HepG2 (cell line): Measurements from ENCODE around the gene RBM23. TPM values are rescaled to one million over a fixed set of nuclear protein-coding genes. Genes with fewer than 3 reads are reported as not detected.

Source experiments
- ATAC-seq: fragments of 200-7000 bp; cut with Tn5 transposase; 3 replicates; pipeline ENCODE4 v1.9.1; 2020; ENCODE audit warnings: mild to moderate bottlenecking, moderate library complexity
- BruUV-seq: library from RNA; stranded (reverse); fragments of 400-500 nt; replicated peaks from 2 replicates; lab custom pipeline; 2021; lab: Mats Ljungman, UMichigan
- CTCF ChIA-PET: fragments of 300-600 bp; formaldehyde crosslinking; extraction: SDS; loops from one replicate; lab custom pipeline; 2021; ENCODE audit warnings: low total read pairs, inconsistent platforms, low intra/inter-chr PET ratio; lab: Yijun Ruan, JAX
- POLR2A ChIA-PET: fragments of 350-600 bp; sonication (Branson Sonifier 250); formaldehyde crosslinking; loops from one replicate; lab custom pipeline; 2020; ENCODE audit warnings: antibody characterized with exemption, inconsistent platforms; lab: Yijun Ruan, JAX
- DNase-seq: peaks from one replicate; pipeline ENCODE4 v3.0.0-alpha.2; 2015; ENCODE audit warnings: low spot score
- FAIRE-seq: peaks from 3 replicates; lab custom pipeline; 2011; peaks lifted over from hg19 to GRCh38; lab: Jason Lieb, UNC
- H2AFZ ChIP-seq: one replicate; pipeline ENCODE4 v1.6.1; 2011; ENCODE audit warnings: low read length, inconsistent platforms
- H3K27ac ChIP-seq: fragments of 300-600 bp; 3 replicates; pipeline ENCODE4 v1.8.0; 2011; ENCODE audit warnings: mixed run types, mild to moderate bottlenecking, mixed read lengths, low read length, inconsistent platforms; ENCODE audit not compliant: insufficient read depth; ENCODE audit errors: extremely low read length
- H3K27me3 ChIP-seq, 2 experiments: fragments of 200-600 bp in 1 of 2; 2 replicates in 1 of 2; 3 replicates in 1 of 2; pipeline versions ENCODE4 v1.6.0 to v1.8.0; 2011; ENCODE audit warnings: low read length in 2 of 2, mild to moderate bottlenecking in 2 of 2, moderate library complexity in 2 of 2, inconsistent platforms in 1 of 2; ENCODE audit not compliant: insufficient read depth in 2 of 2, control insufficient read depth in 1 of 2
- H3K36me3 ChIP-seq, 2 experiments: fragments of 200-600 bp in 1 of 2; replicated peaks in 1 of 2; 2 replicates in 1 of 2; 3 replicates in 1 of 2; pipeline versions ENCODE4 v1.5.1 to v1.8.0; 2011; ENCODE audit warnings: low read length in 2 of 2, inconsistent platforms in 1 of 2; ENCODE audit not compliant: insufficient read depth in 2 of 2, control insufficient read depth in 1 of 2
- H3K4me1 ChIP-seq: 2 replicates; pipeline ENCODE4 v1.5.1; 2012; ENCODE audit warnings: low read length, inconsistent platforms; ENCODE audit not compliant: insufficient read depth
- H3K4me2 ChIP-seq: 2 replicates; pipeline ENCODE4 v1.6.0; 2011; ENCODE audit warnings: low read depth, low read length, inconsistent platforms
- H3K4me3 ChIP-seq, 3 experiments: fragments of 200-600 bp in 1 of 3; sonication (generic), shearing (Covaris generic) in 1 of 3; replicated peaks in 1 of 3; 2 replicates each; pipeline ENCODE4 v1.5.1; 2011 to 2016; ENCODE audit warnings: low read length in 3 of 3, inconsistent platforms in 2 of 3, low read depth in 2 of 3, mild to moderate bottlenecking in 2 of 3, control low read depth in 1 of 3, mixed read lengths in 1 of 3; ENCODE audit not compliant: insufficient read depth in 1 of 3
- H3K79me2 ChIP-seq: one replicate; pipeline ENCODE4 v1.6.1; 2011; ENCODE audit warnings: low read length, inconsistent platforms; ENCODE audit not compliant: insufficient read depth
- H3K9ac ChIP-seq: 2 replicates; pipeline ENCODE4 v1.6.0; 2011; ENCODE audit warnings: mild to moderate bottlenecking, low read depth, low read length, inconsistent platforms; ENCODE audit not compliant: insufficient read depth
- H3K9me3 ChIP-seq: 2 replicates; pipeline ENCODE4 v1.5.1; 2012; ENCODE audit warnings: mild to moderate bottlenecking, low read length
- H4K20me1 ChIP-seq: 2 replicates; pipeline ENCODE4 v1.6.0; 2011; ENCODE audit warnings: inconsistent platforms, mild to moderate bottlenecking, low read length, moderate library complexity; ENCODE audit not compliant: insufficient read depth
- CHCHD3 ChIP-seq: sonication (generic); formaldehyde crosslinking; IDR thresholded peaks from 2 replicates; pipeline ENCODE4 v1.8.0; 2022; ENCODE audit warnings: mild to moderate bottlenecking, missing genetic modification reagents, moderate library complexity
- CHD4 ChIP-seq: fragments of 200-600 bp; sonication (generic); IDR thresholded peaks from 2 replicates; pipeline ENCODE4 v1.7.0; 2017; ENCODE audit warnings: mild to moderate bottlenecking, low read length, borderline replicate concordance
- KDM2A ChIP-seq: sonication (generic); formaldehyde crosslinking; IDR thresholded peaks from 2 replicates; pipeline ENCODE4 v1.4.0; 2020; ENCODE audit warnings: low read depth, missing genetic modification reagents, borderline replicate concordance
- RAD21 ChIP-seq: fragments of 450-650 bp; formaldehyde crosslinking; IDR thresholded peaks from 2 replicates; pipeline ENCODE4 v1.5.0; 2020; ENCODE audit warnings: mild to moderate bottlenecking
- RBAK ChIP-seq: sonication (generic); formaldehyde crosslinking; IDR thresholded peaks from 2 replicates; pipeline ENCODE4 v1.5.1; 2020; ENCODE audit warnings: mild to moderate bottlenecking, missing genetic modification reagents
- SAP130 ChIP-seq: IDR thresholded peaks from 2 replicates; pipeline ENCODE4 v1.6.1; 2016; ENCODE audit warnings: low read depth
- TP53 ChIP-seq: sonication (generic); formaldehyde crosslinking; conservative IDR thresholded peaks from 2 replicates; pipeline ENCODE4 v1.4.0; 2020; ENCODE audit warnings: missing genetic modification reagents
- ZBTB8A ChIP-seq: sonication (generic); formaldehyde crosslinking; IDR thresholded peaks from 2 replicates; pipeline ENCODE4 v1.4.0; 2020; ENCODE audit warnings: mild to moderate bottlenecking, low read depth, missing genetic modification reagents, borderline replicate concordance
- ZNF205 ChIP-seq: IDR thresholded peaks from 2 replicates; pipeline ENCODE4 v1.6.1; 2018; ENCODE audit warnings: missing biosample characterization, missing genetic modification reagents
- ZNF629 ChIP-seq: sonication (generic); formaldehyde crosslinking; conservative IDR thresholded peaks from 2 replicates; pipeline ENCODE4 v1.5.0; 2020; ENCODE audit warnings: missing genetic modification reagents
- WGBS: methylation state at CpG from one replicate; pipeline ENCODE4 v1.1.6; 2017; ENCODE audit warnings: low lambda C conversion rate; 5-methylcytosine and 5-hydroxymethylcytosine counted together
- in situ Hi-C: cut with HindIII; loops from 2 replicates; pipeline ENCODE4 v1.10.0; 2017; ENCODE audit warnings: low pct_unique_long_range_greater_than_20kb; ENCODE audit not compliant: extremely low pct_ligation_motif_present
- intact Hi-C: fragments of 100-400 bp; cut with micrococcal nuclease; formaldehyde crosslinking; loops from one replicate; pipeline ENCODE4 v1.10.0; 2022; ENCODE audit not compliant: unreplicated experiment
- polyA plus RNA-seq, 8 experiments: library from polyadenylated mRNA; depleted of rRNA in 3 of 8; stranded (reverse) in 7 of 8; unstranded in 1 of 8; fragments of >200 nt; fragmentation: Illumina TruSeq in 4 of 8; extraction: Trizol in 4 of 8; gene quantifications; 2 replicates each; pipeline versions ENCODE4 v1.2.1 to v1.2.3, GENCODE V29; 2011 to 2016; ENCODE audit warnings: low read depth in 4 of 8, missing spikeins in 1 of 8, mixed read lengths in 1 of 8; ENCODE audit not compliant: insufficient read depth in 1 of 8
- total RNA-seq, 5 experiments: library from RNA; depleted of rRNA; stranded (reverse); fragments of >200 nt; fragmentation: Illumina TruSeq; extraction: Trizol; gene quantifications; 2 replicates each; pipeline ENCODE4 v1.2.3, GENCODE V29; 2016; ENCODE audit warnings: low read depth in 1 of 5
- TF ChIP-seq, protein P1 (sequence below): sonication (generic); formaldehyde crosslinking; IDR thresholded peaks from 2 replicates; pipeline ENCODE4 v1.4.0; 2020; ENCODE audit warnings: missing genetic modification reagents

RBM23 gene
- total and polyA plus RNA-seq, 2 of the 13 experiments (the other 11 are each of a cell fraction or from before 2014, with no cell fraction given): 1.5 to 2.1 TPM

DNA sequence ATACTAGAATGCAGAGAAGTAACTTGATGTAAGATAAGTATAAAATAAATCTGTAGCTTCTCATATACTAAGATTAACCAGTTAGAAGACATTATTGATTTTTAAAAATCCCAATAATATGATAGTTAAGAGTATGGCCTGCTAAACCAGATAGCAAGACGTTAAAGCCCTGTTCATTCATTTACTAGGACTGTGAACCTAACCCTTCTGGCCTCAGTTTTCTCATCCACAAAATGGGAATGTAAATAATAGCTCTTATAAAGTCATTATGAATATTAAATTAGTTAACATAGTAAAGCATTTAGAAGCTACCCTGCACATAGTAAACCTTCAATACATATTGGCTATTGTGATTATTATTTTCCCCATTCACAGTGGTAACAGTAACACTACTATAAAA is 16.2 kb upstream of the RBM23 start:
- Histone ChIP-seq H2AFZ (no peak overlapping the region), H3K4me3 (no peak overlapping the region), H3K4me1 (0 out of 2 replicates have a peak, but pooled peaks cover 5% of the 10 kb centered on the region), H3K27ac (no peak overlapping the region), H3K4me2 (no peak overlapping the region), H3K36me3 (peaks cover 0 to 1% of the 10 kb centered on the region in 2 experiments; a peak in 1 of 5 replicates), H3K79me2 (no peaks in the 10 kb centered on the region), H4K20me1 (no peaks in the 10 kb centered on the region), H3K27me3 (no peaks in the 10 kb centered on the region; a peak in 1 of 5 replicates), H3K9ac (no peak overlapping the region), H3K9me3 (no peaks in the 10 kb centered on the region)
- ChIA-PET CTCF (no interaction called here), POLR2A (interaction anchor here (1.1 to 1.5 kb wide), 4 partner anchors 41 to 123 kb away, joined by 3 to 4 read pairs (median 3); partner anchors contain the start of gene AJUBA)
- TF ChIP-seq ZNF629 (CRISPR knock-in tag) (peak; percentile 93), TP53 (CRISPR knock-in tag) (no peak), KDM2A (CRISPR knock-in tag) (no peak), SAP130 (CRISPR knock-in tag) (no peak), CHD4 (peak; percentile 80; the same call in 1 of the 2 replicates)
- intact Hi-C loops: no loop called here
- 80% methylated on average over 1 of the region's 1 CpG for WGBS
- no peak for FAIRE-seq
- in situ Hi-C loops: no loop called here
- BruUV-seq: no TSS peak
- ATAC-seq: no peak
- DNase-seq: no peak

DNA sequence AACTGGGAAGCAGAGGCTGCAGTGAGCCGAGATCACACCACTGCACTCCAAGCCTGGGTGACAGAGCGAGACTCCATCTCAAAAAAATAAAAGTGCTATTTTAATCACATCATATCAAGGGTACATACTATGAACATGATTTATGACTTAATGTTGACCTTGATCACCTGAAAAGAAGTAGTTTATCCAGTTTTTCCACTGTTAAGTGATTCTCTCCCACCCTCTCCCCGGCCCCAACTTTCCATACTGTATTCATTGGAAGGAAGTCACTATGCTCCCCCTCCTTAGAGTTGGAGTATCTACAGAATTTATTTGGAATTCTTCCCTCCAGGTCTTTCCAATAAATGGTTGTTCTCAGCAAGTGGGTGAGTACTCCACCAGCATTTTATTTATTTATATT is 13.2 kb upstream of the RBM23 start:
- Histone ChIP-seq H3K27me3 (no peaks in the 10 kb centered on the region; a peak in 1 of 5 replicates), H3K27ac (no peak overlapping the region), H4K20me1 (no peaks in the 10 kb centered on the region), H3K79me2 (peaks cover 18% of the 10 kb centered on the region), H2AFZ (no peak overlapping the region), H3K36me3 (peaks cover 3 to 4% of the 10 kb centered on the region in 2 experiments; a peak in 4 of 5 replicates), H3K9me3 (no peaks in the 10 kb centered on the region), H3K4me2 (no peak overlapping the region), H3K9ac (no peak overlapping the region), H3K4me1 (peaks cover 19% of the 10 kb centered on the region), H3K4me3 (no peak overlapping the region)
- POLR2A ChIA-PET: interaction anchor here (0.6 to 6.1 kb wide), 6 partner anchors 23 to 1627 kb away, joined by 3 to 112 read pairs (median 3); partner anchors contain the start of genes AJUBA, HAUS4 and PSME2
- intact Hi-C loops: no loop called here
- no peak for DNase-seq
- in situ Hi-C loops: no loop called here
- FAIRE-seq: no peak
- CTCF ChIA-PET: interaction anchor here (2.5 kb wide), 1 partner anchor 51 kb away, joined by 17 read pairs; the partner anchor contains the start of gene AJUBA
- WGBS: 98% methylated on average over 3 of the region's 3 CpGs
- no TSS peak for BruUV-seq
- ATAC-seq: no peak
- no peak for TF ChIP-seq RBAK
- TF ChIP-seq, protein P1, sequence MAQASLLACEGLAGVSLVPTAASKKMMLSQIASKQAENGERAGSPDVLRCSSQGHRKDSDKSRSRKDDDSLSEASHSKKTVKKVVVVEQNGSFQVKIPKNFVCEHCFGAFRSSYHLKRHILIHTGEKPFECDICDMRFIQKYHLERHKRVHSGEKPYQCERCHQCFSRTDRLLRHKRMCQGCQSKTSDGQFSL (CRISPR knock-in tag): 0 out of 2 replicates have a peak, but pooled peaks have one; percentile 23
- TF ChIP-seq RAD21 (CRISPR knock-in tag): no peak
- no peak for TF ChIP-seq CHCHD3 (CRISPR knock-in tag)
- TF ChIP-seq ZBTB8A: no peak
- TF ChIP-seq ZNF205 (CRISPR knock-in tag): no peak
